Stimulated activated CD4-positive, alpha-beta T cell treated with anti-CD3 and anti-CD28 coated beads, Interleukin-2, amount 100 ng/mL, for 4 hours (primary cell): Measurements from ENCODE around the gene EPG5.

Experiments
- DNase-seq: peaks from one replicate; pipeline ENCODE4 v3.0.0-alpha.2; 2020; ENCODE audit warnings: low read depth

The EPG5 gene

GRCh38 chr18:45806226-45806625 lies 160.9 kb downstream of the EPG5 start:
- DNase-seq: no peak

GRCh38 chr18:45805551-45805950 lies 161.6 kb downstream of the EPG5 start:
- no peak for DNase-seq

DNA sequence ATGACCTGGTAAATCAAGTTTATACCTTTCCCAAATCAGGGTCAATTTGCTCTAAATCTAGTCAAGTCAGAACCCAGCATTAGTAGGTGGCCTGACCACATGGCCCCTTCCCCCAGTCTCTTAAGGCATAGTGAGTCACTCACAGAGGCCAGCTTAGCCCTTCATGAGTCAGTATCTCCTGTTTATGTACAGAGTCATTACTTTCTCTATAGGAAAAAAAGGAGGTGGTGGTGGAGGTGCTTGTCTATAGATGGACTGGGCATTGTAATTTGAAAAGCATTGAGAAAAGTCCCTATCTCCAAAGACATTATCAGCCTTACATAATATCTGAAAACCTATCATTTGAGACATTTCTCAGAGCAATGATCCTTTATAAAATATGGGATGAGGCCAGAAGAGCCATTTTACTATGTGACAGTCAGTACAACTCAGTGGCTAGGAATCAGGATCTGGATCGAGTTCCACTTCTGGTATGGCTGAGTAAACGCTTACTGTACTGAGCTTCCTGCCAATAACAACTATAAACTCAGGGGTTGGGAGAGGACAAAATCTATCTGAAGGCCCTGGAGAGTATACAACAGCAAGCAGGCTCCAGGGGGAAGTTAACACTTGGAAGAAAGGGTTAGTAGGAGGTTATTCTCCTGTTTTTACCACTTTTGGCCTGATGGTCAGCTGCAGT lies 164.2 kb downstream of the EPG5 start:
- no peak for DNase-seq

- no peak for DNase-seq
Measured at GRCh38 chr18:45801416-45802004, 165.6 kb downstream of the EPG5 start.
